ENCODE results near the gene NTRK1. TPM values are rescaled to one million over a fixed set of nuclear protein-coding genes. Genes with fewer than 3 reads are reported as not detected.

NTRK1 gene
- total and polyA plus RNA-seq, 2 of the 4 experiments (the other 2 are of a cell fraction) = not detected

GRCh38 chr1:156926175-156926574 lies 65.5 kb downstream of the NTRK1 start:
- H3K4ac ChIP-seq (ENCODE audit: low read depth, low read length) = no peak overlapping the region
- 53% methylated on average over 3 of the region's 3 CpGs; no CpG with 5 or more reads in 1 of the 2 experiments for WGBS, 2 experiments (ENCODE audit: extremely low coverage in 2 of 2, insufficient read length in 1 of 2)
- ChIA-PET POLR2A (ENCODE audit: unreplicated experiment) (no interaction called here), CTCF (no interaction called here)
- H2AK9ac ChIP-seq (replicated peaks; ENCODE audit: low read depth, low read length, poor library complexity) = peak overlapping the region; percentile 46
- no peak overlapping the region for H2BK20ac ChIP-seq (ENCODE audit: low read depth, low read length)
- in situ Hi-C loops (cut with MboI; ENCODE audit: low sequenced_read_pairs) = loop anchor here (5.0 kb wide), 1 partner anchor 34 kb away; the partner anchor contains the start of gene PEAR1
- DNase-seq (peak; percentile 56), ATAC-seq (ENCODE audit: low read depth) (no peak)
- H3K4me1 ChIP-seq (ENCODE audit: control insufficient read depth, insufficient read depth, low read length) = no peaks in the 10 kb centered on the region
- intact Hi-C loops (cut with micrococcal nuclease) = loop anchor here (10.0 kb wide), 1 partner anchor 201 kb away; the partner anchor contains the start of genes ISG20L2 and METTL25B
- peak overlapping the region; percentile 40; the same call in 1 of the 2 replicates for H3K14ac ChIP-seq (replicated peaks; ENCODE audit: low read depth, low read length)
- TF ChIP-seq NFE2L2 (IDR thresholded peaks at IDR 0.05; ENCODE audit: low read depth, low read length) (no peak), USF2 (IDR thresholded peaks at IDR 0.05; ENCODE audit: low read depth, low read length) (no peak), CTCF (conservative IDR thresholded peaks at IDR 0.05; ENCODE audit: low read depth, low read length) (no peak), POLR2A (IDR thresholded peaks at IDR 0.05; ENCODE audit: low read depth, low read length) (no peak), FOS (IDR thresholded peaks at IDR 0.05; ENCODE audit: low read depth, low read length) (no peak), BHLHE40 (IDR thresholded peaks at IDR 0.05; ENCODE audit: low read depth, low read length) (no peak), RCOR1 (IDR thresholded peaks at IDR 0.05; ENCODE audit: insufficient replicate concordance, low read length) (no peak), MAZ (IDR thresholded peaks at IDR 0.05; ENCODE audit: borderline replicate concordance, low read depth, low read length) (no peak), RFX5 (IDR thresholded peaks at IDR 0.05; ENCODE audit: low read depth, low read length) (no peak), SMC3 (IDR thresholded peaks at IDR 0.05; ENCODE audit: low read depth, low read length) (no peak), CHD1 (IDR thresholded peaks at IDR 0.05; ENCODE audit: low read depth, low read length) (no peak), RAD21 (IDR thresholded peaks at IDR 0.05; ENCODE audit: low read length) (no peak)
- BruUV-seq (replicated peaks) = no TSS peak
- H3K9ac ChIP-seq (ENCODE audit: low read depth, low read length) = no peak overlapping the region
- H3K56ac ChIP-seq (ENCODE audit: extremely low read depth, insufficient read depth, low read length) = no peak overlapping the region
- dilution Hi-C loops (cut with HindIII; ENCODE audit: low sequenced_read_pairs, unreplicated experiment) = no loop called here
- H3K4me2 ChIP-seq (ENCODE audit: low read depth, low read length) = no peak overlapping the region
- no peak overlapping the region for H4K8ac ChIP-seq (ENCODE audit: low read depth in 2 of 2, low read length in 2 of 2)
- H3K79me1 ChIP-seq (ENCODE audit: low read depth in 1 of 2, low read length in 2 of 2) = no peaks in the 10 kb centered on the region
- no peaks in the 10 kb centered on the region; the same call in 1 of the 2 replicates for H3K9me1 ChIP-seq (ENCODE audit: insufficient read depth, low read length)
- H4K5ac ChIP-seq (ENCODE audit: low read depth, low read length) = no peak overlapping the region
- H3K36me3 ChIP-seq (ENCODE audit: control insufficient read depth, insufficient read depth, low read length) = no peaks in the 10 kb centered on the region
- H3K27me3 ChIP-seq (ENCODE audit: control insufficient read depth, insufficient read depth, low read length) = peaks cover 55% of the 10 kb centered on the region
- no peak overlapping the region for H3K4me3 ChIP-seq (ENCODE audit: insufficient read depth, low read depth, low read length)
- H3K27ac ChIP-seq (ENCODE audit: insufficient read depth, low read length) = no peak overlapping the region
- H4K20me1 ChIP-seq (ENCODE audit: insufficient read depth, low read length) = no peaks in the 10 kb centered on the region; the same call in 1 of the 2 replicates
- H3K23ac ChIP-seq (ENCODE audit: low read depth, low read length) = 0 out of 2 replicates have a peak overlapping the region, but pooled peaks have one; percentile 27
- H2AFZ ChIP-seq (replicated peaks; ENCODE audit: low read length, poor library complexity) = peak overlapping the region; percentile 35
- H2BK5ac ChIP-seq (ENCODE audit: low read depth, low read length, poor library complexity, severe bottlenecking) = no peak overlapping the region
- H4K91ac ChIP-seq (ENCODE audit: insufficient read depth, low read depth, low read length) = no peak overlapping the region
- no peak overlapping the region for H2BK120ac ChIP-seq (ENCODE audit: low read depth, low read length)
- H3K9me3 ChIP-seq (ENCODE audit: control insufficient read depth, insufficient read depth, low read length) = no peaks in the 10 kb centered on the region
- H2AK5ac ChIP-seq (ENCODE audit: low read depth, low read length) = 0 out of 2 replicates have a peak overlapping the region, but pooled peaks have one; percentile 0
- H2BK15ac ChIP-seq (ENCODE audit: low read depth, low read length) = no peak overlapping the region
- no peak overlapping the region for H3K18ac ChIP-seq (ENCODE audit: low read depth, low read length)
